HG02798 (cell line): Measurements from ENCODE around the gene RAB31.
"Not testable (repeated sequence)": the region's sequence is repeated elsewhere in the genome, so short reads cannot be mapped to it uniquely, and the experiment has no call there.

ENCODE experiments used
- ATAC-seq: cut with Tn5 transposase; IDR thresholded peaks from one replicate; pipeline ENCODE4 v1.9.1; 2021; ENCODE audit warnings: mild to moderate bottlenecking; ENCODE audit not compliant: unreplicated experiment, poor library complexity

The RAB31 gene

GRCh38 chr18:9871244-9871746 is 163.2 kb downstream of the RAB31 start:
- ATAC-seq, result no peak

GRCh38 chr18:9872823-9873222 is 164.7 kb downstream of the RAB31 start:
- no peak for ATAC-seq

- ATAC-seq, result no peak
Measured at GRCh38 chr18:9874728-9875127, 166.6 kb downstream of the RAB31 start.

- no peak for ATAC-seq
Measured at GRCh38 chr18:9876212-9876866, 168.2 kb downstream of the RAB31 start.

GRCh38 chr18:9876867-9877654 is 169.0 kb downstream of the RAB31 start:
- ATAC-seq, result no peak

GRCh38 chr18:9877655-9878014 is 169.5 kb downstream of the RAB31 start:
- ATAC-seq, result no peak

- no peak for ATAC-seq
Measured at GRCh38 chr18:9878095-9878494, 170.0 kb downstream of the RAB31 start.

- no peak for ATAC-seq
Measured at GRCh38 chr18:9878783-9879242, 170.7 kb downstream of the RAB31 start.

- ATAC-seq, result no peak
Measured at GRCh38 chr18:9884090-9884489, 176.0 kb downstream of the RAB31 start.

GRCh38 chr18:9884532-9885140 is 176.5 kb downstream of the RAB31 start:
- no peak for ATAC-seq

GRCh38 chr18:9885170-9886004 is 177.3 kb downstream of the RAB31 start, which contains the start of gene TXNDC2:
TXNDC2 (plus strand) TSS chr18:9885973; CDS start chr18:9886681, 708 bp downstream.
- no peak for ATAC-seq

- ATAC-seq, result no peak
Measured at GRCh38 chr18:9886005-9886348, 177.9 kb downstream of the RAB31 start.

GRCh38 chr18:9887992-9888391 is 179.9 kb downstream of the RAB31 start:
- ATAC-seq, result no peak

- no peak for ATAC-seq
Measured at GRCh38 chr18:9890196-9890595, 182.1 kb downstream of the RAB31 start.

- ATAC-seq, result no peak
Measured at GRCh38 chr18:9890957-9891356, 182.9 kb downstream of the RAB31 start.

- not testable (repeated sequence) for ATAC-seq
Measured at GRCh38 chr18:9891515-9891914, 183.4 kb downstream of the RAB31 start.

- ATAC-seq, result no peak
Measured at GRCh38 chr18:9894454-9895068, 186.5 kb downstream of the RAB31 start.

- no peak for ATAC-seq
Measured at GRCh38 chr18:9897129-9897528, 189.0 kb downstream of the RAB31 start.

- not testable (repeated sequence) for ATAC-seq
Measured at GRCh38 chr18:9897787-9898291, 189.7 kb downstream of the RAB31 start.
